DOHH2 (cell line): ENCODE results near the gene FLNB.

Experiments used
- H3F3A ChIP-seq: fragments of 200-600 bp; sonication (generic), shearing (Covaris generic); 2 replicates; pipeline ENCODE4 v1.6.0; 2016; ENCODE audit warnings: antibody characterized with exemption, mild to moderate bottlenecking; ENCODE audit not compliant: control insufficient read depth, insufficient read depth
- H3K27ac ChIP-seq: fragments of 200-600 bp; sonication (generic); 2 replicates; pipeline ENCODE4 v1.5.1; 2014; ENCODE audit warnings: low read depth, mild to moderate bottlenecking, low read length, moderate library complexity
- H3K27me3 ChIP-seq: fragments of 200-600 bp; sonication (generic); 2 replicates; pipeline ENCODE4 v1.6.1; 2014; ENCODE audit warnings: mild to moderate bottlenecking, low read length, mixed read lengths; ENCODE audit not compliant: control insufficient read depth
- H3K36me3 ChIP-seq: fragments of 200-600 bp; sonication (generic); 2 replicates; pipeline ENCODE4 v1.6.1; 2014; ENCODE audit warnings: mild to moderate bottlenecking, low read length, moderate library complexity, mixed read lengths; ENCODE audit not compliant: control insufficient read depth
- H3K4me1 ChIP-seq: fragments of 200-600 bp; sonication (generic); 2 replicates; pipeline ENCODE4 v1.6.1; 2014; ENCODE audit warnings: mild to moderate bottlenecking, low read length, mixed read lengths; ENCODE audit not compliant: control insufficient read depth
- H3K4me2 ChIP-seq: fragments of 200-600 bp; sonication (generic); 2 replicates; pipeline ENCODE4 v1.6.0; 2014; ENCODE audit warnings: mild to moderate bottlenecking, low read length, moderate library complexity
- H3K4me3 ChIP-seq: fragments of 200-600 bp; sonication (generic); 2 replicates; pipeline ENCODE4 v1.5.1; 2014; ENCODE audit warnings: mild to moderate bottlenecking, low read length, mixed read lengths
- H3K79me2 ChIP-seq: fragments of 200-600 bp; sonication (generic); 2 replicates; pipeline ENCODE4 v1.6.1; 2014; ENCODE audit warnings: mild to moderate bottlenecking, low read length, mixed read lengths; ENCODE audit not compliant: control insufficient read depth
- H3K9me2 ChIP-seq: fragments of 200-600 bp; sonication (generic); replicated peaks from 2 replicates; pipeline ENCODE4 v1.6.1; 2014; ENCODE audit warnings: mild to moderate bottlenecking, low read length, mixed read lengths; ENCODE audit not compliant: control insufficient read depth
- H3K9me3 ChIP-seq: fragments of 200-600 bp; sonication (generic); 2 replicates; pipeline ENCODE4 v1.6.1; 2014; ENCODE audit warnings: antibody characterized with exemption, low read length, mixed read lengths; ENCODE audit not compliant: control insufficient read depth, insufficient read depth
- H4K20me1 ChIP-seq: fragments of 200-600 bp; sonication (generic); 2 replicates; pipeline ENCODE4 v1.6.0; 2014; ENCODE audit warnings: low read depth, mild to moderate bottlenecking, antibody characterized with exemption, low read length, moderate library complexity; ENCODE audit not compliant: control insufficient read depth, insufficient read depth
- CTCF ChIP-seq: fragments of 200-600 bp; sonication (generic); IDR thresholded peaks from one replicate; pipeline ENCODE4 v1.5.1; 2014; ENCODE audit warnings: antibody characterized with exemption, mild to moderate bottlenecking, low read depth, low read length; ENCODE audit not compliant: poor library complexity, severe bottlenecking
- EZH2phosphoT487 ChIP-seq: fragments of 200-600 bp; sonication (generic); IDR thresholded peaks from 2 replicates; pipeline ENCODE4 v1.6.1; 2017; ENCODE audit warnings: borderline replicate concordance, mild to moderate bottlenecking, antibody characterized with exemption, low read length, moderate library complexity, mixed read lengths

The FLNB gene

GRCh38 chr3:58160399-58160798 lies 152.2 kb downstream of the FLNB start:
- no peak for TF ChIP-seq EZH2phosphoT487
- no peak for TF ChIP-seq CTCF
- no peak overlapping the region for H3K4me3 ChIP-seq
- no peaks in the 10 kb centered on the region for H4K20me1 ChIP-seq
- no peak overlapping the region for H3K4me2 ChIP-seq
- no peaks in the 10 kb centered on the region for H3K9me2 ChIP-seq
- H3K27ac ChIP-seq: no peak overlapping the region
- no peaks in the 10 kb centered on the region for H3K27me3 ChIP-seq
- no peaks in the 10 kb centered on the region for H3K9me3 ChIP-seq
- no peaks in the 10 kb centered on the region for H3K36me3 ChIP-seq
- H3K4me1 ChIP-seq: no peaks in the 10 kb centered on the region
- no peaks in the 10 kb centered on the region for H3F3A ChIP-seq
- no peaks in the 10 kb centered on the region for H3K79me2 ChIP-seq

GRCh38 chr3:58161435-58162398 lies 153.5 kb downstream of the FLNB start:
- Histone ChIP-seq H3F3A (no peaks in the 10 kb centered on the region), H3K27ac (no peak overlapping the region), H3K4me1 (no peaks in the 10 kb centered on the region), H3K36me3 (no peaks in the 10 kb centered on the region), H3K4me2 (no peak overlapping the region), H3K9me3 (no peaks in the 10 kb centered on the region), H3K79me2 (no peaks in the 10 kb centered on the region), H3K9me2 (no peaks in the 10 kb centered on the region), H3K4me3 (no peak overlapping the region), H4K20me1 (no peaks in the 10 kb centered on the region), H3K27me3 (no peaks in the 10 kb centered on the region)
- TF ChIP-seq EZH2phosphoT487 (no peak), CTCF (no peak)

- no peaks in the 10 kb centered on the region for H4K20me1 ChIP-seq
- H3K27ac ChIP-seq: no peak overlapping the region
- H3F3A ChIP-seq: no peaks in the 10 kb centered on the region
- no peaks in the 10 kb centered on the region for H3K27me3 ChIP-seq
- no peaks in the 10 kb centered on the region for H3K9me3 ChIP-seq
- no peaks in the 10 kb centered on the region for H3K9me2 ChIP-seq
- TF ChIP-seq EZH2phosphoT487 (no peak), CTCF (no peak)
- H3K4me1 ChIP-seq: no peaks in the 10 kb centered on the region
- no peak overlapping the region for H3K4me2 ChIP-seq
- no peaks in the 10 kb centered on the region for H3K79me2 ChIP-seq
- no peak overlapping the region for H3K4me3 ChIP-seq
- H3K36me3 ChIP-seq: no peaks in the 10 kb centered on the region
These were observed 155.0 kb downstream of the FLNB start for GRCh38 chr3:58163234-58163633.
